ENCODE data around the gene SREBF2. TPM values are rescaled to one million over a fixed set of nuclear protein-coding genes. Genes with fewer than 3 reads are reported as not detected.
A peak's percentile ranks its signal among the peaks of the same experiment; 100 is the strongest.

SREBF2 gene
- total and polyA plus RNA-seq, 2 of the 8 experiments (the other 6 are each of a cell fraction or from before 2014, with no cell fraction given) = 125 to 144 TPM

GRCh38 chr22:41935015-41935351, 102.1 kb downstream of the SREBF2 start:
- H4K91ac ChIP-seq (replicated peaks; ENCODE audit: insufficient read length, low read length) = no peak overlapping the region
- H3K14ac ChIP-seq (ENCODE audit: insufficient read length) = no peak overlapping the region
- H2BK5ac ChIP-seq (ENCODE audit: low read depth, low read length) = no peak overlapping the region
- DNase-seq (ENCODE audit: low read depth in 1 of 2, low spot score in 2 of 2) (no peak), FAIRE-seq (no peak)
- H3K79me2 ChIP-seq (ENCODE audit: control insufficient read depth in 1 of 2, insufficient read depth in 2 of 2, low read length in 2 of 2) = no peaks in the 10 kb centered on the region
- H3K79me1 ChIP-seq (ENCODE audit: low read depth, low read length) = peaks cover 5% of the 10 kb centered on the region
- H2BK20ac ChIP-seq (ENCODE audit: low read length) = no peak overlapping the region
- no peak overlapping the region for H3K4me3 ChIP-seq (ENCODE audit: extremely low read depth in 1 of 4, insufficient read depth in 2 of 4, low read depth in 3 of 4, low read length in 4 of 4)
- H4K8ac ChIP-seq (ENCODE audit: extremely low read depth, insufficient read depth, low read length) = peak overlapping the region; percentile 74; the same call in 1 of the 2 replicates
- no peak overlapping the region for H3K23ac ChIP-seq (ENCODE audit: insufficient read length)
- H2AK5ac ChIP-seq (ENCODE audit: low read depth, low read length) = no peak overlapping the region
- no peak overlapping the region for H3K9ac ChIP-seq (replicated peaks in 1 of 4; ENCODE audit: extremely low read depth in 1 of 4, low read depth in 3 of 4, low read length in 3 of 4)
- H3K4me1 ChIP-seq (replicated peaks in 1 of 4; ENCODE audit: control insufficient read depth in 3 of 4, insufficient read depth in 4 of 4, low read length in 3 of 4) = no peaks in the 10 kb centered on the region; a peak in 1 of 7 replicates
- H3K9me3 ChIP-seq (ENCODE audit: insufficient read depth in 2 of 2, low read depth in 1 of 2, low read length in 1 of 2) = no peaks in the 10 kb centered on the region
- no peak overlapping the region for H2BK15ac ChIP-seq (ENCODE audit: low read length)
- no peak overlapping the region for H3K4me2 ChIP-seq (ENCODE audit: insufficient read depth in 1 of 2, low read depth in 2 of 2, low read length in 2 of 2)
- H4K5ac ChIP-seq (ENCODE audit: insufficient read length, low read depth, low read length) = no peak overlapping the region
- H3K56ac ChIP-seq (replicated peaks; ENCODE audit: insufficient read length, low read depth, low read length) = no peak overlapping the region
- H2BK12ac ChIP-seq (ENCODE audit: low read depth, low read length) = no peak overlapping the region
- H4K20me1 ChIP-seq (replicated peaks in 1 of 2; ENCODE audit: control insufficient read depth in 1 of 2, insufficient read depth in 2 of 2, low read length in 2 of 2) = peaks cover 11 to 21% of the 10 kb centered on the region in 2 experiments
- no peaks in the 10 kb centered on the region for H3K23me2 ChIP-seq (ENCODE audit: low read depth, low read length)
- no peaks in the 10 kb centered on the region; a peak in 2 of 7 replicates for H3K27me3 ChIP-seq (replicated peaks in 1 of 4; ENCODE audit: control insufficient read depth in 3 of 4, extremely low read depth in 1 of 4, insufficient read depth in 3 of 4, low read length in 3 of 4)
- WGBS, 2 experiments (ENCODE audit: extremely low coverage in 1 of 2, insufficient coverage in 1 of 2, insufficient read length in 1 of 2, insufficient replicate concordance in 2 of 2, low coverage in 1 of 2, low lambda C conversion rate in 2 of 2, missing lambda C conversion rate in 1 of 2) = 100% methylated on average over 3 of the region's 4 CpGs; no CpG with 5 or more reads in 1 of the 2 experiments
- peaks cover 3 to 17% (median 9%) of the 10 kb centered on the region in 4 experiments; a peak in 7 of 8 replicates for H3K36me3 ChIP-seq (ENCODE audit: control insufficient read depth in 2 of 4, insufficient read depth in 4 of 4, low read length in 3 of 4)
- no peak for TF ChIP-seq SP4 (IDR thresholded peaks at IDR 0.05; ENCODE audit: low read length)
- no peak overlapping the region for H3K18ac ChIP-seq (ENCODE audit: extremely low read depth, low read length)
- ChIA-PET POLR2A (ENCODE audit: partially characterized antibody) (interaction anchor here (1.1 to 3.6 kb wide), 4 partner anchors 9 to 21 kb away, joined by 3 to 15 read pairs (median 8); partner anchors contain the start of genes CENPM and SHISA8), CTCF (ENCODE audit: partially characterized antibody) (interaction anchor here (0.9 to 1.6 kb wide), 4 partner anchors 9 to 238 kb away, joined by 3 to 8 read pairs (median 4); partner anchors contain the start of gene CENPM)
- no peak overlapping the region for H2BK120ac ChIP-seq (replicated peaks; ENCODE audit: low read depth, low read length)
- H2AFZ ChIP-seq (ENCODE audit: low read length) = no peak overlapping the region
- no peak overlapping the region for H3K27ac ChIP-seq (ENCODE audit: low read depth, low read length)
- H3K4ac ChIP-seq (replicated peaks; ENCODE audit: insufficient read length, low read depth, low read length) = no peak overlapping the region

Measured in H1 (cell line).